Suppressor macrophage (primary cell): ENCODE measurements around the gene FRA10AC1.
"Not testable (repeated sequence)": the region's sequence is repeated elsewhere in the genome, so short reads cannot be mapped to it uniquely, and the experiment has no call there.

ENCODE experiments used
- DNase-seq, 4 experiments: peaks; one replicate each; pipeline ENCODE4 v3.0.0-alpha.2; 2020 to 2022

Gene FRA10AC1

GRCh38 chr10:93703066-93703465 lies 674 bp upstream of the FRA10AC1 start:
- DNase-seq, result peak in 2 of 4 experiments; percentile 11 to 18

DNA sequence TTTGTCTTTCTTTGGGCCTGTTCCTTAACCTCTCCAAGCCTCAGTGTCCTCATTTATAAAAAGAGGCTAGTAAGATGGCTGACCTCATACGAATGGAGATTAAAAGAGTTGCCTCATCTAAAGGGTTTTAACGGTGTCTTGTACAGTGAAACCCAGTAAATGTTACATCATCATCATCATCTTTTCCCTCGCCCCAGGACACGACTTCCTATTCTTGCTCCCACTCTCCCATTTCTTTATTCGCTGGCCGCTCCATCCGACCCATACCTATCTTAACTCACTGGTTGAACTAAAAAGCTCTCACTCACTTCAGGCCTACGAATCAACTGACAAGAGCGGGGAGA lies 554 bp downstream of the FRA10AC1 start:
- DNase-seq, result peak; percentile 44 to 67 (median 53)

DNA sequence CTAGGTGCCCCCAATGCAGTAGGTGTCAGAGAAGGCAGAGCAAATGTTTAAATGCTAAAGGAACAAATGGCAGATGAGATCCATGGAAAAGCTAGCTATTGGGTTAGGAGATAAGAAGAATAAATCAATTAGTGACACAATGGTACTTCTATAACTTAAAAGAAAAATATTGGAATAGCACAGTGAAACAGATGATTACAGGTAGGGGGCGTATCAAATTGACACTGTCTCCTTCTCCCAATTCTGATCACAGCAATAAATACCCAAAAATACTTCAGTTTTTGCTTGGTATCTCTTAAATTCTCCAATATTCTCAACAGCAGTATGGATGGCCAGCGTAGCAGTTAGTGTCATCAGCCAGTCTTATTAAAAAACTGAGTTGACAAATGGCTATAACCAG lies 5.2 kb downstream of the FRA10AC1 start:
- no peak for DNase-seq

DNA sequence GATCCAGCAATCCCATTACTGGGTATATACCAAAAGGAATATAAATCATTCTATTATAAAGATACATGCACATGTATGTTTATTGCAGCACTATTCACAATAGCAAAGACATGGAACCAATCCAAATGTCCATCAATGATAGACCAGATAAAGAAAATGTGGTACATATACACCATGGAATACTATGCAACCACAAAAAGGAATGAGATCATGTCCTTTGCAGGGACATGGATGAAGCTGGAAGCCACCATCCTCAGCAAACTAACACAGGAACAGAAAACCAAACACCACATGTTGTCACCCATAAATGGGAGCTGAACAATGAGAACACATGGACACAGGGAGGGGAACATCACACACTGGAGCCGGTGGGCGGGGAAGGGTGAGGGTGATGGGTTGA lies 5.8 kb downstream of the FRA10AC1 start:
- not testable (repeated sequence) for DNase-seq

GRCh38 chr10:93695740-93696139 lies 6.7 kb downstream of the FRA10AC1 start:
- no peak for DNase-seq

DNA sequence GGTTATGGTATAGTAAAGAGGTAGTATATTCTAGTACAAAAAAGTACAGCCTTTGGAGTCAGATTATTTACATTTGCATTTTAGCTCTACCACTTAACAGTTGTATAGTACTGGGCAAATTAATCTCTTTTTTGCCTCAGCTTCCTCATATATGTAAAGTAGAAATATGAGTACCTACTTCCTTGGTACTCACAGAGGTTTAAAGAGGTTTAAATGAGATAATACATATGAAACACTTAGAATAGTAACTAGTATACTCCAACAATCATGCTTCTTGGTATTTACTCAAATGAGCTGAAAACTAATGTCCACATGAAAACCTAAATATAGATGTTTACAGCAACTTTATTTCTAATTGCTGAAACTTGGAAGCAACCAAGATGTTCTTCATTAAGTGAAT lies 14.7 kb downstream of the FRA10AC1 start:
- DNase-seq, result no peak

GRCh38 chr10:93680412-93681047 lies 21.9 kb downstream of the FRA10AC1 start:
- DNase-seq, result peak; percentile 50 to 81 (median 70)

GRCh38 chr10:93678805-93679587 lies 23.4 kb downstream of the FRA10AC1 start:
- DNase-seq, result no peak

DNA sequence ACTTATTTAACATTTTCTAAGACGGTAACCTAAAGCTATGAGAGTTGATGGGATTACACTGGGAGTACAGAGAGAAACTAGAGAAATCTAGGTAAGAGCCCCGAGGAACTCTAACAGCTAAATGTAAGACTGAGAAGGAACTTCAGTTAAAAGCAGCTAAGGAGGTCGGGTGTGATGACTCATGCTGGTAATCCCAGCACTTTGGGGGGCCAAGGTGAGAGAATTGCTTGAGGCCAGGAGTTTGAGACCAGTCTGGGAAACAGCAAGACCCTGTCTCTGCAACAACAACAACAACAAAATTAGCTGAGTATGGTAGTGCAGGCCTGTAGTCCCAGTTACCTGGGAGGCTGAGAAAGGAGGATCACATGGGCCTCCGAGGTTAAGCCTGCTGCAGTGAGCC lies 24.0 kb downstream of the FRA10AC1 start:
- DNase-seq, result no peak

DNA sequence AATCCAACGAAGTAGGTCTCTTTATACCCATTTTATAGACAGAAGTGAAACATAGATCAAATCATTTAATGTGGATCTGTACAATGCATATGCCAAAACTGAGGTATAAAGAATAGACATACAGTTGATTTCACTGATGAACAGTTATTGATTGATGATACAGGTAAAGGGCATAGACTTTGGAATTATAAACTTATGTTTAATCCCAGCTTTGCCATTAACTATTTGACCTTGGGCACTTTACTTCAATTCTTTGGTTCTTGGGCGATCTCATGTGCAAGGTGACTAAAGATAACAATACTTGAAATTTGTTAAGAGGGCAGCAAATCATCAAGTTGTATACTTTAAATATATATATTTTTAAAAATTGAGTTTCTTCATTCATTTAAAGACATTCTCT lies 28.6 kb downstream of the FRA10AC1 start:
- no peak for DNase-seq

DNA sequence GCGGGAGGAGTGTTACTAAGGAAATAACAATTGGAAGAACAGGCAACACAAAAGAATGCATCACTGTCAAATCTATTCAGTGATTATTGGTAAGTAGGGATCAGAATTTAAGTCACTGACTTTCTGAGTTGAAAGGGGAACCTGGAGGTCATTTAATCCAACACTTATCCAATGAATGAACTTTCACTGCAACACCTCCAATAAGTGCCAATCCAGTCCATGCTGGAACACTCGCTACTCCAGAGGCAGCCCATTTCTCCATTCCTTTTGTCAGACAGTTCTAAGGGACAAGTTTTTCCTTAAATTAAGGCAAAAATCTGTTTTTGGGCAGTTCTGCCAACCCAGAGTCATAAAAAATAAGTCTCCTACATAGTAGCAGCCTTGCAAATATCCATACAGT lies 29.5 kb downstream of the FRA10AC1 start:
- DNase-seq, result no peak

- no peak for DNase-seq
Measured at GRCh38 chr10:93672022-93672678, 30.2 kb downstream of the FRA10AC1 start.

DNA sequence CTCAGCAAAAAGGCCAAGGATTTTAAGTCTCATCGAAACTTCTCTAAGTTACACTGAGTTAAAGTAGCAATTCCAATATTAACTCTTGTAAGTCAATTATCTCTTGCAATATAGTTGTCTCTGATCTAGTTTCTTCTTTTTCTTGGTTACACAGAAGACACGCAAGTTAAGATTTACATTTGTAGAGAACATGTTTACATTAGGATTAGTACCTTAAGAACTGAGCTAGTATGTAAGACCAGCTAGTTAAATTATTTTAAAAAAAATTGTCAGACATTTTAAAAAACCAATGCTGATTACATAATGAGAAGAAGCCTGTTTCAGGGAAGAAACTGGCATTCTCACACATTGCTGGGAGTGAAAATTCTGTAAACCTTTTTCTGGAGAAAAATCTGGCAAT lies 31.4 kb downstream of the FRA10AC1 start:
- DNase-seq, result no peak

DNA sequence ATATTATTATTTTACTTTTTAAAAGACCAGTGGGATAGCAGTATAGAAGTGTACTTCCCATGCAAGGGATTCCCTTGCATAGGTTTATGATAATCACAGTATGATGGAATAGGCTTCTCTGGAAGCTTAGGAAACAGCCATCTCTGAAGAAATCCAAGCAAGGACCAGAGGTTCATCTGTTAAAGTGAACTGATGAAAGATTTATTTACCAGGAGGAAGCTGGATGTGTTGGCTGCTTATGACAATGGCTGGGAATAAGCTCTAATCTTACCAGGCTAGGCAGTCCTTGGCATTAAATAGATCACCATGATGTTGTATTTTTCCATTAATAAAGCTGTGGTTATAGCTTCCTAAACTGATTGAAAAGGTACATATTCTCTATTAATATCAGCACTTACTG lies 32.0 kb downstream of the FRA10AC1 start:
- no peak for DNase-seq

GRCh38 chr10:93667795-93668194 lies 34.6 kb downstream of the FRA10AC1 start:
- DNase-seq, result no peak

GRCh38 chr10:93666030-93666429 lies 36.4 kb downstream of the FRA10AC1 start:
- DNase-seq, result no peak

DNA sequence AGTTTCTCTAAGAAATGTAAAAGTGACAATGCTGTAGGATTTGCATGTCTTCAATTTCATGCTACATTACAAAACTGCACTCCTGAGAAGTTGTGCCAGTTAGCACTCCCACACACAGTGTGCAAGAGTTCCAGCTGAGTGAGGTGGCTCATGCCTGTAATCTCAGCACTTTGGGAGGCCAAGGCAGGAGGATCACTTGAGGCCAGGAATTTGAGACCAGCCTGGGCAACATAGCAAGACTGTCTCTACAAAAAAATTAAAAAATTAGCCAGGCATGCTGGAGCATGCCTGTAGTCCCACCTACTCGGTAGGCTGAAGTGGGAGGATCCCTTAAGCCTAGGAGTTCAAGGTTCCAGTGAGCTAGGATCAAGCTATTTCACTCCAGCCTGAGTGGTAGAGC lies 44.6 kb downstream of the FRA10AC1 start:
- peak in 1 of 4 experiments; percentile 9 for DNase-seq

DNA sequence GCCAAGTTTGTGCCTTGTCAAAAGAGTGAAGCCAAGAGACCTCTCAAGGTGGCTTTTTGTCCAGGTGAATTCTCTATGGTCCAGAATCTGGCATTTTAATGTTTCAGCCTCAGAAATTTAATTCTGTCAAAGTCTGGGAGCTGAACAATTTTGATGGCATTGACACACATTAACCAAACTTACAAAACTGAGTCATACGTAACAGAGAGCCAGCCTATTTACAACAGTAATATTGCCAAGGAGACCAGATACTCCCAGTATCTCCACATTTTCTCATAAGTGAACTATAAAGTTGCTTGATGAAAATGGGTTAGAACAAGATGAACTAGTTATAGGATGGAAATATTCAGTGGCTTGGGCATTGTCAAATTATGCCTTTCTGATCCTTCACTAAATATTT lies 46.2 kb downstream of the FRA10AC1 start:
- no peak for DNase-seq

- no peak for DNase-seq
Measured at GRCh38 chr10:93654201-93654600, 48.2 kb downstream of the FRA10AC1 start.

DNA sequence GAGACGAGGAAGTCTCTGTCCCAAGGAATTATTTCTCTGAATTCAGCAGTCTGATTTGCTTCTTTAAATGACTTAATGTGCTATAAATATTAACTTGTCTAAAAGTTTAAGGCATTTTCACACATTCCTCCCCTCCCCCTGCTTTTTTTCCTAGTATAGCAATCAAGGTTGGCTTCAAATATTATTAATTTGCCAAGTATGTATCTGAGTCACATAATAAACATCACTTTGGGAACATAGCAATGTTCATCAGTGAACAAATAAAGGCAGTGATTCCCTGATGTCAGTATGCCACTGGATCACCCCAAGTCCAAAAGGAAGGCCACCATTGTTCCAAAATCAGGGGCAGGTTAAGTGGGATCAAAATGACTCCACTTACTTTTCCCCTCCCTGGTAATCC lies 49.5 kb downstream of the FRA10AC1 start:
- no peak for DNase-seq

GRCh38 chr10:93639791-93640190 lies 62.6 kb downstream of the FRA10AC1 start:
- DNase-seq, result no peak

GRCh38 chr10:93630625-93631557 lies 71.5 kb downstream of the FRA10AC1 start:
- DNase-seq, result no peak
